IPS-11a (cell line): ENCODE measurements around the gene L1TD1.
"Not testable (repeated sequence)": the region's sequence is repeated elsewhere in the genome, so short reads cannot be mapped to it uniquely, and the experiment has no call there.

ENCODE experiments used
- H3K4me3 ChIP-seq: one replicate; pipeline ENCODE4 v1.5.1; 2013; ENCODE audit warnings: low read depth, low read length, control low read depth

Gene L1TD1

GRCh38 chr1:62198069-62198780 is 3.6 kb downstream of the L1TD1 start:
- H3K4me3 ChIP-seq = peak overlapping the region; percentile 8

- H3K4me3 ChIP-seq = no peak overlapping the region
Measured at GRCh38 chr1:62198781-62199125, 4.1 kb downstream of the L1TD1 start.

GRCh38 chr1:62207187-62207586 is 12.5 kb downstream of the L1TD1 start:
- no peak overlapping the region for H3K4me3 ChIP-seq

GRCh38 chr1:62208087-62208486 is 13.4 kb downstream of the L1TD1 start:
- no peak overlapping the region for H3K4me3 ChIP-seq

GRCh38 chr1:62208970-62209369 is 14.3 kb downstream of the L1TD1 start:
- H3K4me3 ChIP-seq = no peak overlapping the region

- H3K4me3 ChIP-seq = no peak overlapping the region
Measured at GRCh38 chr1:62209931-62210595, 15.4 kb downstream of the L1TD1 start.

GRCh38 chr1:62210960-62211359 is 16.3 kb downstream of the L1TD1 start:
- H3K4me3 ChIP-seq = no peak overlapping the region

- no peak overlapping the region for H3K4me3 ChIP-seq
Measured at GRCh38 chr1:62212411-62212810, 17.8 kb downstream of the L1TD1 start.

GRCh38 chr1:62213075-62213914 is 18.6 kb downstream of the L1TD1 start:
- no peak overlapping the region for H3K4me3 ChIP-seq

- H3K4me3 ChIP-seq = no peak overlapping the region
Measured at GRCh38 chr1:62218604-62219003, 24.0 kb downstream of the L1TD1 start.

- not testable (repeated sequence) for H3K4me3 ChIP-seq
Measured at GRCh38 chr1:62220456-62220855, 25.8 kb downstream of the L1TD1 start.

GRCh38 chr1:62221171-62221570 is 26.5 kb downstream of the L1TD1 start:
- H3K4me3 ChIP-seq = no peak overlapping the region

GRCh38 chr1:62222321-62222720 is 27.7 kb downstream of the L1TD1 start:
- no peak overlapping the region for H3K4me3 ChIP-seq

- no peak overlapping the region for H3K4me3 ChIP-seq
Measured at GRCh38 chr1:62224182-62224581, 29.5 kb downstream of the L1TD1 start.

GRCh38 chr1:62227496-62227895 is 32.8 kb downstream of the L1TD1 start:
- no peak overlapping the region for H3K4me3 ChIP-seq

- H3K4me3 ChIP-seq = no peak overlapping the region
Measured at GRCh38 chr1:62228136-62228882, 33.7 kb downstream of the L1TD1 start.

- H3K4me3 ChIP-seq = no peak overlapping the region
Measured at GRCh38 chr1:62228883-62229187, 34.2 kb downstream of the L1TD1 start.

- H3K4me3 ChIP-seq = no peak overlapping the region
Measured at GRCh38 chr1:62229468-62229867, 34.8 kb downstream of the L1TD1 start.

- H3K4me3 ChIP-seq = no peak overlapping the region
Measured at GRCh38 chr1:62229932-62230331, 35.3 kb downstream of the L1TD1 start.

GRCh38 chr1:62230718-62231117 is 36.1 kb downstream of the L1TD1 start:
- no peak overlapping the region for H3K4me3 ChIP-seq

- no peak overlapping the region for H3K4me3 ChIP-seq
Measured at GRCh38 chr1:62232871-62233278, 38.2 kb downstream of the L1TD1 start.
